Loucy (cell line): ENCODE data around the gene ARL16.

Experiments
- H2AFZ ChIP-seq: fragments of 200-600 bp; sonication (generic); 2 replicates; pipeline ENCODE4 v1.6.0; 2016; ENCODE audit warnings: antibody characterized with exemption, mild to moderate bottlenecking, low read length, moderate library complexity
- H3F3A ChIP-seq: fragments of 200-600 bp; 2 replicates; pipeline ENCODE4 v1.6.0; 2016; ENCODE audit warnings: antibody characterized with exemption, low read depth, mild to moderate bottlenecking
- H3K27me3 ChIP-seq: fragments of 200-600 bp; sonication (generic); 2 replicates; pipeline ENCODE4 v1.6.1; 2014; ENCODE audit warnings: low read length, mild to moderate bottlenecking; ENCODE audit not compliant: insufficient read depth, poor library complexity, severe bottlenecking
- H3K36me3 ChIP-seq: fragments of 200-600 bp; sonication (generic); 2 replicates; pipeline ENCODE4 v1.6.1; 2016; ENCODE audit warnings: low read length; ENCODE audit not compliant: insufficient read depth
- H3K4me1 ChIP-seq: fragments of 200-600 bp; sonication (generic); 2 replicates; pipeline ENCODE4 v1.5.1; 2014; ENCODE audit warnings: low read length, mild to moderate bottlenecking; ENCODE audit not compliant: insufficient read depth, poor library complexity, severe bottlenecking
- H3K4me2 ChIP-seq: fragments of 200-600 bp; sonication (generic); 2 replicates; pipeline ENCODE4 v1.6.0; 2014; ENCODE audit warnings: antibody characterized with exemption, low read length, low read depth, mild to moderate bottlenecking; ENCODE audit not compliant: poor library complexity, severe bottlenecking
- H3K4me3 ChIP-seq: fragments of 200-600 bp; sonication (generic); 2 replicates; pipeline ENCODE4 v1.5.1; 2014; ENCODE audit warnings: low read length, mild to moderate bottlenecking, mixed read lengths; ENCODE audit not compliant: poor library complexity, severe bottlenecking
- H3K79me2 ChIP-seq: fragments of 200-600 bp; sonication (generic); 2 replicates; pipeline ENCODE4 v1.6.1; 2014; ENCODE audit warnings: low read length; ENCODE audit not compliant: insufficient read depth
- H3K9ac ChIP-seq: fragments of 200-600 bp; sonication (generic); 2 replicates; pipeline ENCODE4 v1.6.0; 2014; ENCODE audit warnings: mild to moderate bottlenecking, low read depth, low read length, moderate library complexity; ENCODE audit not compliant: poor library complexity, severe bottlenecking
- H3K9me2 ChIP-seq: fragments of 200-600 bp; sonication (generic); replicated peaks from 2 replicates; pipeline ENCODE4 v1.6.1; 2016; ENCODE audit warnings: low read depth, low read length, mixed read lengths
- H3K9me3 ChIP-seq: fragments of 200-600 bp; sonication (generic); 2 replicates; pipeline ENCODE4 v1.6.1; 2014; ENCODE audit warnings: mild to moderate bottlenecking, antibody characterized with exemption, low read length, low read depth; ENCODE audit not compliant: insufficient read depth
- H4K20me1 ChIP-seq: fragments of 200-600 bp; sonication (generic); 2 replicates; pipeline ENCODE4 v1.6.0; 2014; ENCODE audit warnings: antibody characterized with exemption, low read length, mild to moderate bottlenecking; ENCODE audit not compliant: insufficient read depth, poor library complexity, severe bottlenecking
- CTCF ChIP-seq: fragments of 200-600 bp; sonication (generic); conservative IDR thresholded peaks from 2 replicates; pipeline ENCODE4 v1.5.1; 2014; ENCODE audit warnings: mild to moderate bottlenecking, antibody characterized with exemption, low read length
- EZH2phosphoT487 ChIP-seq: fragments of 200-600 bp; IDR thresholded peaks from 2 replicates; pipeline ENCODE4 v1.6.1; 2018; ENCODE audit warnings: antibody characterized with exemption, mild to moderate bottlenecking, moderate library complexity, borderline replicate concordance

Gene ARL16

GRCh38 chr17:81703747-81704654 lies 20.4 kb upstream of the ARL16 start:
- H2AFZ ChIP-seq = peak overlapping the region; percentile 68; the same call in 1 of the 2 replicates

GRCh38 chr17:81702934-81703746 lies 19.5 kb upstream of the ARL16 start, which contains the start of gene MRPL12:
Gene MRPL12, plus strand, starts transcription at chr17:81703367. Its CDS starts 135 bp downstream, at chr17:81703502.
- no peak for TF ChIP-seq CTCF
- TF ChIP-seq EZH2phosphoT487 = no peak
- Histone ChIP-seq H4K20me1 (peaks cover 37% of the 10 kb centered on the region), H2AFZ (peak within 1 kb of the TSS; percentile 75), H3K36me3 (peaks cover 30% of the 10 kb centered on the region; the same call in 1 of the 2 replicates), H3K9me3 (no peaks in the 10 kb centered on the region), H3K4me3 (peak within 1 kb of the TSS; percentile 99), H3K9ac (peak within 1 kb of the TSS; percentile 97), H3K4me1 (peaks cover 20% of the 10 kb centered on the region), H3F3A (no peaks in the 10 kb centered on the region), H3K4me2 (peak within 1 kb of the TSS; percentile 99), H3K9me2 (no peaks in the 10 kb centered on the region), H3K27me3 (no peaks in the 10 kb centered on the region), H3K79me2 (peaks cover 79% of the 10 kb centered on the region)

More at GRCh38 chr17:81703747-81704654, 20.4 kb upstream of the ARL16 start:
- Histone ChIP-seq H3K4me2 (peak overlapping the region; percentile 99), H3K4me3 (peak overlapping the region; percentile 99), H4K20me1 (peaks cover 36% of the 10 kb centered on the region), H3K9me3 (no peaks in the 10 kb centered on the region), H3K9ac (peak overlapping the region; percentile 97), H3K79me2 (peaks cover 75% of the 10 kb centered on the region), H3K4me1 (peaks cover 20% of the 10 kb centered on the region), H3K27me3 (no peaks in the 10 kb centered on the region), H3K36me3 (peaks cover 26% of the 10 kb centered on the region; the same call in 1 of the 2 replicates), H3K9me2 (no peaks in the 10 kb centered on the region), H3F3A (no peaks in the 10 kb centered on the region)
- TF ChIP-seq CTCF = no peak
- TF ChIP-seq EZH2phosphoT487 = no peak

- H4K20me1 ChIP-seq = peaks cover 39% of the 10 kb centered on the region
- peaks cover 73% of the 10 kb centered on the region for H3K79me2 ChIP-seq
- H3K9me3 ChIP-seq = no peaks in the 10 kb centered on the region
- no peaks in the 10 kb centered on the region for H3F3A ChIP-seq
- no peaks in the 10 kb centered on the region for H3K9me2 ChIP-seq
- peaks cover 28% of the 10 kb centered on the region; the same call in 1 of the 2 replicates for H3K36me3 ChIP-seq
- H3K27me3 ChIP-seq = no peaks in the 10 kb centered on the region
- H2AFZ ChIP-seq = no peak overlapping the region
- H3K4me2 ChIP-seq = peak overlapping the region; percentile 96
- no peak for TF ChIP-seq EZH2phosphoT487
- TF ChIP-seq CTCF = no peak; the same call in 1 of the 2 replicates
- peak overlapping the region; percentile 97 for H3K9ac ChIP-seq
- H3K4me3 ChIP-seq = peak overlapping the region; percentile 99
- peaks cover 20% of the 10 kb centered on the region for H3K4me1 ChIP-seq
These were observed 17.9 kb upstream of the ARL16 start for GRCh38 chr17:81701288-81702071.
